HEK293 (cell line): ENCODE results near the gene RAB11FIP5.

Source experiments
- CTCF ChIA-PET: fragments of 350-600 bp; formaldehyde crosslinking; extraction: SDS; loops from one replicate; lab custom pipeline; 2021; ENCODE audit warnings: antibody characterized with exemption; lab: Yijun Ruan, JAX
- POLR2A ChIA-PET: fragments of 300-600 bp; formaldehyde crosslinking; extraction: SDS; loops from one replicate; lab custom pipeline; 2020; ENCODE audit warnings: antibody characterized with exemption, inconsistent platforms; lab: Yijun Ruan, JAX
- H3K27ac ChIP-seq: fragments of 200-500 bp; sonication (Bioruptor generic); 2 replicates; pipeline ENCODE4 v1.5.1; 2014; ENCODE audit warnings: low read depth, low read length, control low read depth, inconsistent platforms; ENCODE audit errors: extremely low read depth
- H3K36me3 ChIP-seq, 2 experiments: fragments of 200-500 bp in 1 of 2; sonication (Bioruptor generic) in 1 of 2; 1 replicate in 1 of 2; 2 replicates in 1 of 2; pipeline ENCODE4 v1.5.1; 2014 to 2017; ENCODE audit warnings: inconsistent platforms in 2 of 2, low read length in 2 of 2; ENCODE audit not compliant: control insufficient read depth in 2 of 2, insufficient read depth in 1 of 2
- H3K4me1 ChIP-seq: fragments of 200-500 bp; sonication (Bioruptor generic); 2 replicates; pipeline ENCODE4 v1.5.1; 2014; ENCODE audit warnings: mild to moderate bottlenecking, low read length, inconsistent platforms; ENCODE audit not compliant: control insufficient read depth, insufficient read depth
- H3K4me3 ChIP-seq: 2 replicates; pipeline ENCODE4 v1.5.1; 2011; ENCODE audit warnings: low read depth, mild to moderate bottlenecking, control low read depth, low read length, moderate library complexity
- H3K9me3 ChIP-seq: fragments of 200-500 bp; sonication (Bioruptor generic); 2 replicates; pipeline ENCODE4 v1.5.1; 2014; ENCODE audit warnings: low read depth, low read length, inconsistent platforms; ENCODE audit not compliant: control insufficient read depth, insufficient read depth
- HOXD13 ChIP-seq: sonication (generic); formaldehyde crosslinking; IDR thresholded peaks from 2 replicates; pipeline ENCODE4 v1.8.0; 2022; ENCODE audit warnings: missing genetic modification reagents, borderline replicate concordance
- KLF8 ChIP-seq: fragments of 450-650 bp; formaldehyde crosslinking; IDR thresholded peaks from 2 replicates; pipeline ENCODE4 v1.5.1; 2016; ENCODE audit warnings: missing biosample characterization, missing genetic modification characterization
- KLF9 ChIP-seq: fragments of 450-650 bp; formaldehyde crosslinking; IDR thresholded peaks from 2 replicates; pipeline ENCODE4 v1.5.1; 2016; ENCODE audit warnings: missing biosample characterization, missing genetic modification characterization, low read depth
- MEIS1 ChIP-seq: sonication (generic); formaldehyde crosslinking; IDR thresholded peaks from 2 replicates; pipeline ENCODE4 v1.8.1; 2022; ENCODE audit warnings: missing genetic modification reagents, mild to moderate bottlenecking, borderline replicate concordance
- PRDM1 ChIP-seq: fragments of 450-650 bp; formaldehyde crosslinking; IDR thresholded peaks from 2 replicates; pipeline ENCODE4; 2016; ENCODE audit warnings: missing biosample characterization, missing genetic modification characterization
- TRIM28 ChIP-seq: IDR thresholded peaks from 2 replicates; pipeline ENCODE4 v1.6.1; 2011; ENCODE audit warnings: low read length, control low read depth, borderline replicate concordance
- ZFP41 ChIP-seq: fragments of 450-650 bp; formaldehyde crosslinking; IDR thresholded peaks from 2 replicates; pipeline ENCODE4 v1.5.1; 2016; ENCODE audit warnings: missing biosample characterization, missing genetic modification characterization, borderline replicate concordance
- ZNF335 ChIP-seq: fragments of 450-650 bp; formaldehyde crosslinking; conservative IDR thresholded peaks from 2 replicates; pipeline ENCODE4 v1.5.1; 2016; ENCODE audit warnings: missing biosample characterization, missing genetic modification characterization
- ZNF366 ChIP-seq: fragments of 450-650 bp; formaldehyde crosslinking; conservative IDR thresholded peaks from 2 replicates; pipeline ENCODE4 v1.5.1; 2016; ENCODE audit warnings: missing biosample characterization, missing genetic modification characterization
- ZNF449 ChIP-seq: fragments of 450-650 bp; formaldehyde crosslinking; IDR thresholded peaks from 2 replicates; pipeline ENCODE4 v1.5.1; 2017; ENCODE audit warnings: missing biosample characterization, mild to moderate bottlenecking, missing genetic modification characterization, moderate library complexity
- ZNF610 ChIP-seq: fragments of 450-650 bp; formaldehyde crosslinking; IDR thresholded peaks from 2 replicates; pipeline ENCODE4 v1.5.1; 2016; ENCODE audit warnings: missing biosample characterization, missing genetic modification characterization, borderline replicate concordance
- ZNF692 ChIP-seq: fragments of 450-650 bp; formaldehyde crosslinking; IDR thresholded peaks from 2 replicates; pipeline ENCODE4 v1.5.1; 2016; ENCODE audit warnings: missing biosample characterization, missing genetic modification characterization
- ZNF707 ChIP-seq: fragments of 450-650 bp; formaldehyde crosslinking; IDR thresholded peaks from 2 replicates; pipeline ENCODE4 v1.5.1; 2016; ENCODE audit warnings: missing biosample characterization, missing genetic modification characterization
- ZSCAN23 ChIP-seq: fragments of 450-650 bp; formaldehyde crosslinking; IDR thresholded peaks from 2 replicates; pipeline ENCODE4 v1.5.1; 2016; ENCODE audit warnings: missing biosample characterization, missing genetic modification characterization
- TF ChIP-seq, protein P1 (sequence below): fragments of 450-650 bp; formaldehyde crosslinking; IDR thresholded peaks from 2 replicates; pipeline ENCODE4 v1.5.1; 2017; ENCODE audit warnings: missing biosample characterization, missing genetic modification characterization
- TF ChIP-seq, protein P2 (sequence below): fragments of 450-650 bp; formaldehyde crosslinking; IDR thresholded peaks from 2 replicates; pipeline ENCODE4 v1.5.1; 2016; ENCODE audit warnings: missing biosample characterization, missing genetic modification characterization

The RAB11FIP5 gene

GRCh38 chr2:73141896-73142295 lies 29.1 kb upstream of the RAB11FIP5 start:
- Histone ChIP-seq H3K27ac (no peak overlapping the region), H3K36me3 (no peaks in the 10 kb centered on the region), H3K9me3 (no peaks in the 10 kb centered on the region), H3K4me1 (no peaks in the 10 kb centered on the region), H3K4me3 (no peak overlapping the region)
- CTCF ChIA-PET: interaction anchor here (1.1 kb wide), 1 partner anchor 35 kb away, joined by 3 read pairs; no protein-coding TSS in a partner anchor
- TF ChIP-seq ZNF449 (tag by site-specific recombination) (no peak), MEIS1 (CRISPR knock-in tag) (no peak), ZFP41 (tag by site-specific recombination) (no peak)
- TF ChIP-seq, protein P1, sequence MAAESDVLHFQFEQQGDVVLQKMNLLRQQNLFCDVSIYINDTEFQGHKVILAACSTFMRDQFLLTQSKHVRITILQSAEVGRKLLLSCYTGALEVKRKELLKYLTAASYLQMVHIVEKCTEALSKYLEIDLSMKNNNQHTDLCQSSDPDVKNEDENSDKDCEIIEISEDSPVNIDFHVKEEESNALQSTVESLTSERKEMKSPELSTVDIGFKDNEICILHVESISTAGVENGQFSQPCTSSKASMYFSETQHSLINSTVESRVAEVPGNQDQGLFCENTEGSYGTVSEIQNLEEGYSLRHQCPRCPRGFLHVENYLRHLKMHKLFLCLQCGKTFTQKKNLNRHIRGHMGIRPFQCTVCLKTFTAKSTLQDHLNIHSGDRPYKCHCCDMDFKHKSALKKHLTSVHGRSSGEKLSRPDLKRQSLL (tag by site-specific recombination): no peak
- POLR2A ChIA-PET: no interaction called here

DNA sequence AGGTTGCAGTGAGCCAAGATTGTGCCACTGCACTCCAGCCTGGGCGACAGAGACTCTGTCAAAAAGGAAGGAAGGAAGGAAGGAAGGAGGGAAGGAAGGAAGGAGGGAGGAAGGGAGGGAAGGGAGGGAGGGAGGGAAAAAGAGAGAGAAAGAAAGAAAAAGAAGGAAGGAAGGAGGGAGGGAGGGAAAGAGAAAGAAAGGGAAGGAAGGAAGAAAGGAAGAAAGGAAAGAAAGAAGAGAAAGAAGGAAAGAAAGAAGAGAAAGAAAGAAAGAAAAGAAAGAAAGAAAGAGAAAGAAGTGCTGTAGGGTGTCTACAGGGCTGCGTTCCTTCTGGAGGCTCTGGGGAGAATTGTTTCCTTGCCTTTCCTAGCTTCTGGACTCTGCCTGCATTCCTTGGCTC lies 22.5 kb upstream of the RAB11FIP5 start:
- TF ChIP-seq KLF8 (tag by site-specific recombination) (no peak), KLF9 (no peak), HOXD13 (CRISPR knock-in tag) (no peak), ZNF707 (no peak), ZSCAN23 (no peak), ZNF366 (tag by site-specific recombination) (peak; percentile 66)
- H3K36me3 ChIP-seq: no peaks in the 10 kb centered on the region
- H3K4me3 ChIP-seq: no peak overlapping the region
- CTCF ChIA-PET: interaction anchor here (1.1 kb wide), 1 partner anchor 10 kb away, joined by 3 read pairs; no protein-coding TSS in a partner anchor
- POLR2A ChIA-PET: no interaction called here
- H3K4me1 ChIP-seq: no peaks in the 10 kb centered on the region
- no peak overlapping the region for H3K27ac ChIP-seq
- no peaks in the 10 kb centered on the region for H3K9me3 ChIP-seq

GRCh38 chr2:73134471-73134870 lies 21.7 kb upstream of the RAB11FIP5 start:
- no peak for TF ChIP-seq TRIM28
- TF ChIP-seq ZNF335 (tag by site-specific recombination): peak; percentile 36; the same call in 1 of the 2 replicates
- Histone ChIP-seq H3K4me3 (no peak overlapping the region), H3K4me1 (no peaks in the 10 kb centered on the region), H3K9me3 (no peaks in the 10 kb centered on the region), H3K36me3 (no peaks in the 10 kb centered on the region), H3K27ac (no peak overlapping the region)
- CTCF ChIA-PET: interaction anchor here (0.6 to 1.2 kb wide), 4 partner anchors 9 to 1786 kb away, joined by 3 to 7 read pairs (median 3); partner anchors contain the start of gene SPR
- POLR2A ChIA-PET: no interaction called here

DNA sequence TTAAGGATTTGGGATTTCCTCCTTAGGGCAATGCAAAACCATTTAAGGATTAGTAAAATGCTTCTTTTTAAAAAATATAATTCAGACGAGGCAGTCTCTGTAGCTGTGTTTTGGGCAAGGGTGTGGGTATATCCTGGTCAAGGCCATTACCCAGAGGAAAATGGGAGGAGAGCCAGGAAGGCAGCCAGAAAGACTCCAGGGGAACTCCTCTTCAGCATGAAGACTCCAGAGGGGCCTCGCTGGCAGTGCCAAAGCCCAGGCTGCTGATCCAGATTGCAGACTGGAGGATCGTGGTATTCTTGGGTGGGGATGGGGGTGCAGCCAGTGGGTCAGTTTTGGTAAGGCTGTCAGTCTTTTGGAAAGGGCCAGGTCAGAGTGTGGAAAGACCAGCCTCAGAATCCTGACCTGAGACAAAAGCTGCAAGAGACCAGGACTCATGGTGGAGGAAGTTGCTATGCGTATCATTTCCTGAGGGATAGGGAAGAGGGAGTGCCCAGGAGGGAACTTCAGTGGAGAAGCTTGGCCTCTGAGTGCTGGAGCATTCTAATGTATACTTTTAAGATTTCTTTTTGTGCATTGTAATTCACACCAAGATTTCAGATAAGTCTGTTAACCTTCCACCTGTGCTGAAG lies 20.9 kb upstream of the RAB11FIP5 start:
- Histone ChIP-seq H3K9me3 (no peaks in the 10 kb centered on the region), H3K27ac (no peak overlapping the region), H3K4me1 (no peaks in the 10 kb centered on the region), H3K4me3 (no peak overlapping the region), H3K36me3 (no peaks in the 10 kb centered on the region)
- POLR2A ChIA-PET: no interaction called here
- CTCF ChIA-PET: interaction anchor here (1.2 kb wide), 1 partner anchor 246 kb away, joined by 7 read pairs; the partner anchor contains the start of gene SPR
- TF ChIP-seq ZNF610 (tag by site-specific recombination): no peak
- no peak for TF ChIP-seq ZNF692 (tag by site-specific recombination)
- TF ChIP-seq PRDM1 (tag by site-specific recombination): no peak
- TF ChIP-seq, protein P2, sequence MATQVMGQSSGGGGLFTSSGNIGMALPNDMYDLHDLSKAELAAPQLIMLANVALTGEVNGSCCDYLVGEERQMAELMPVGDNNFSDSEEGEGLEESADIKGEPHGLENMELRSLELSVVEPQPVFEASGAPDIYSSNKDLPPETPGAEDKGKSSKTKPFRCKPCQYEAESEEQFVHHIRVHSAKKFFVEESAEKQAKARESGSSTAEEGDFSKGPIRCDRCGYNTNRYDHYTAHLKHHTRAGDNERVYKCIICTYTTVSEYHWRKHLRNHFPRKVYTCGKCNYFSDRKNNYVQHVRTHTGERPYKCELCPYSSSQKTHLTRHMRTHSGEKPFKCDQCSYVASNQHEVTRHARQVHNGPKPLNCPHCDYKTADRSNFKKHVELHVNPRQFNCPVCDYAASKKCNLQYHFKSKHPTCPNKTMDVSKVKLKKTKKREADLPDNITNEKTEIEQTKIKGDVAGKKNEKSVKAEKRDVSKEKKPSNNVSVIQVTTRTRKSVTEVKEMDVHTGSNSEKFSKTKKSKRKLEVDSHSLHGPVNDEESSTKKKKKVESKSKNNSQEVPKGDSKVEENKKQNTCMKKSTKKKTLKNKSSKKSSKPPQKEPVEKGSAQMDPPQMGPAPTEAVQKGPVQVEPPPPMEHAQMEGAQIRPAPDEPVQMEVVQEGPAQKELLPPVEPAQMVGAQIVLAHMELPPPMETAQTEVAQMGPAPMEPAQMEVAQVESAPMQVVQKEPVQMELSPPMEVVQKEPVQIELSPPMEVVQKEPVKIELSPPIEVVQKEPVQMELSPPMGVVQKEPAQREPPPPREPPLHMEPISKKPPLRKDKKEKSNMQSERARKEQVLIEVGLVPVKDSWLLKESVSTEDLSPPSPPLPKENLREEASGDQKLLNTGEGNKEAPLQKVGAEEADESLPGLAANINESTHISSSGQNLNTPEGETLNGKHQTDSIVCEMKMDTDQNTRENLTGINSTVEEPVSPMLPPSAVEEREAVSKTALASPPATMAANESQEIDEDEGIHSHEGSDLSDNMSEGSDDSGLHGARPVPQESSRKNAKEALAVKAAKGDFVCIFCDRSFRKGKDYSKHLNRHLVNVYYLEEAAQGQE (tag by site-specific recombination): no peak
